Upper lobe of left lung (tissue), 6 donors: ENCODE measurements around the gene MMP14. TPM values are rescaled to one million over a fixed set of nuclear protein-coding genes. Genes with fewer than 3 reads are reported as not detected.

ENCODE experiments used
- ATAC-seq, 2 donors: fragments of 200-7000 bp; cut with Tn5 transposase; one replicate each; pipeline ENCODE4 v1.9.1; 2022; ENCODE audit warnings: mild to moderate bottlenecking in 2 of 2, moderate library complexity in 2 of 2; ENCODE audit not compliant: low FRiP score in 2 of 2
- DNase-seq, 2 donors: peaks; one replicate each; pipeline ENCODE4 v3.0.0-alpha.2; 2019 to 2020
- H3K27ac ChIP-seq, 4 donors: fragments of 200-600 bp; sonication (generic); one replicate each; pipeline ENCODE4 v1.5.1; 2016 to 2019
- H3K27me3 ChIP-seq, 4 donors: fragments of 200-600 bp; sonication (generic); one replicate each; pipeline ENCODE4 v1.5.1; 2017 to 2019
- H3K36me3 ChIP-seq, 4 donors: fragments of 200-600 bp; sonication (generic); one replicate each; pipeline ENCODE4 v1.5.1; 2016 to 2019
- H3K4me1 ChIP-seq, 4 donors: fragments of 200-600 bp; sonication (generic); one replicate each; pipeline ENCODE4 v1.5.1; 2018 to 2019
- H3K4me3 ChIP-seq, 4 donors: fragments of 200-600 bp; sonication (generic); one replicate each; pipeline ENCODE4 v1.5.1; 2017 to 2019; ENCODE audit warnings: mild to moderate bottlenecking in 2 of 4, moderate library complexity in 1 of 4
- H3K9me3 ChIP-seq, 4 donors: fragments of 200-600 bp; sonication (generic); one replicate each; pipeline ENCODE4 v1.5.1; 2018 to 2019
- CTCF ChIP-seq, 6 experiments: fragments of 450-650 bp in 4 of 6; fragments of 200-600 bp in 2 of 6; sonication (generic) in 2 of 6; IDR thresholded peaks; one replicate each; pipeline ENCODE4 v1.5.1; 2016 to 2019; ENCODE audit warnings: antibody characterized with exemption in 6 of 6
- EP300 ChIP-seq, 4 donors: sonication (generic); formaldehyde crosslinking; IDR thresholded peaks; one replicate each; pipeline ENCODE4 v1.5.1; 2017; ENCODE audit warnings: antibody characterized with exemption in 4 of 4, control low read depth in 2 of 4
- POLR2A ChIP-seq, 4 donors: fragments of 450-650 bp; IDR thresholded peaks; one replicate each; pipeline ENCODE4 v1.5.1; 2016 to 2017; ENCODE audit warnings: antibody characterized with exemption in 4 of 4, mild to moderate bottlenecking in 2 of 4
- POLR2AphosphoS5 ChIP-seq, 2 donors: sonication (generic); formaldehyde crosslinking; IDR thresholded peaks; one replicate each; pipeline ENCODE4 v1.5.1; 2017; ENCODE audit warnings: antibody characterized with exemption in 2 of 2
- WGBS, 2 donors: methylation state at CpG; one replicate each; pipeline ENCODE4 v1.1.5; 2017 to 2018; 5-methylcytosine and 5-hydroxymethylcytosine counted together
- total RNA-seq, 6 donors: library from RNA; depleted of rRNA in 4 of 6; stranded (reverse); fragments of >200 nt in 4 of 6; gene quantifications; one replicate each; pipeline versions ENCODE4 v1.1.0 to v1.2.1, GENCODE V29; 2016 to 2021
- donor health status: DM: no; HTN: no; CAD: no; lungs with moderate emphysema.
- donor health status: DM: no; HTN: yes; CAD: no; lungs with severe emphysema.

MMP14 gene
- total RNA-seq, 6 donors from 2014 or later, result 53.4 to 157 (median 104) TPM

- peaks cover 36 to 54% (median 45%) of the 10 kb centered on the region in 4 donors for H3K36me3 ChIP-seq
- DNase-seq (peak in 1 of 2 donors; percentile 63), ATAC-seq (no peak)
- H3K27ac ChIP-seq, result peak overlapping the region; percentile 72 to 82 (median 78)
- H3K4me1 ChIP-seq, result peaks cover 21 to 44% (median 37%) of the 10 kb centered on the region in 4 donors
- no peak overlapping the region for H3K4me3 ChIP-seq
- WGBS, 2 donors, result 69 to 86% methylated on average over 6 to 10 of the region's 11 CpGs
- no peaks in the 10 kb centered on the region for H3K27me3 ChIP-seq
- TF ChIP-seq POLR2AphosphoS5 (IDR thresholded peaks at IDR 0.05), result no peak
- no peak for TF ChIP-seq CTCF (IDR thresholded peaks at IDR 0.05)
- no peak for TF ChIP-seq EP300 (IDR thresholded peaks at IDR 0.05)
- no peak for TF ChIP-seq POLR2A (IDR thresholded peaks at IDR 0.05)
- no peaks in the 10 kb centered on the region for H3K9me3 ChIP-seq
These were observed 10.5 kb downstream of the MMP14 start for GRCh38 chr14:22846811-22847307.

- Histone ChIP-seq H3K4me1 (peaks cover 21 to 47% (median 40%) of the 10 kb centered on the region in 4 donors), H3K4me3 (peak overlapping the region in 1 of 4 donors; percentile 7), H3K36me3 (peaks cover 31 to 44% (median 35%) of the 10 kb centered on the region in 4 donors), H3K9me3 (no peaks in the 10 kb centered on the region), H3K27ac (peak overlapping the region; percentile 72 to 82 (median 78)), H3K27me3 (no peaks in the 10 kb centered on the region)
- WGBS, 2 donors, result 35 to 55% methylated on average over 10 to 14 of the region's 14 CpGs
- DNase-seq (no peak), ATAC-seq (no peak)
- no peak for TF ChIP-seq POLR2AphosphoS5 (IDR thresholded peaks at IDR 0.05)
- no peak for TF ChIP-seq CTCF (IDR thresholded peaks at IDR 0.05)
- TF ChIP-seq EP300 (IDR thresholded peaks at IDR 0.05), result no peak
- TF ChIP-seq POLR2A (IDR thresholded peaks at IDR 0.05), result peak in 1 of 4 donors; percentile 6
These were observed 11.4 kb downstream of the MMP14 start for GRCh38 chr14:22847661-22848341.

DNA sequence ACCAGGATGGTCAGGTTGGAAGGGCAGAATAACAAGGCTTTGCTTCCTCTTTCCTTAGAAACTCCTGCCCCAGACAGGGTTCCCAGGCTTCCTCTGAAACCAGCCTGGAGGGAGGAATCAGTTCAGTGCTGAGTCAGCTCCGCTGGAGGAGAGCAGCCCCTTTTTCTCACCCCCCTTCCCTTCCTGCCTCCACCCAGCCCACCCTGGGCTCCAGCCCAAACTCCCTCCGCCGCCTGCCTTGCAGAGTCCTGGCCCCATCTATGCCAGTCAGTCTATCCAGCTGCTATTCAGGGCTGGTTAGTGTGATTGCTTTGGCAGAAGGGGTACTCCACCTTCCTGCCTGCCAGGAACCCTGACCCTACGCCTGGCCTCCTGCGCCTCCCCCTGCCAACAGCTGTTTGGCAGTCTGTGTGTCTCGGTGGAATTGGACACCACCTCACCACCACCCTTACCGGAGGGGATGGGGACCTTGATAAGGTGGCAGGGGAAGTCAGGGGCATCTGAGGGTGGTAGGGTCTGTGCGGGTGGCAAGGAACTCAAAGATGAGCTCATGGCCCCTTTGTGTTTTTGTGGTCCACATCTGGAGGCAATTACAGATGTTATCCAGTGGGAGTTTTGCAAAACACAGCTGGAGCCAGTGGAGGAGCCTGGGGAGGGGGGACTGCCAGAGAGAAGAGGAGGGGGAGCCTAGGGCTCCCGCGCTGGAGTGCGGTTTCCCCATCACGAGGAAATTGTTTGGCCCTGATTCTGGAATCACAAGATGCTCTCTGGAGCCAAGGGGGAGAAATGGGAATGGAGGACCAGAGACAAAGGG is 12.2 kb downstream of the MMP14 start:
- ATAC-seq (peak; percentile 15 to 60), DNase-seq (peak in 1 of 2 donors; percentile 78)
- no peaks in the 10 kb centered on the region for H3K27me3 ChIP-seq
- peaks cover 25 to 54% (median 45%) of the 10 kb centered on the region in 4 donors for H3K4me1 ChIP-seq
- peaks cover 23 to 37% (median 28%) of the 10 kb centered on the region in 4 donors for H3K36me3 ChIP-seq
- H3K9me3 ChIP-seq, result no peaks in the 10 kb centered on the region
- WGBS, 2 donors, result 16 to 30% methylated on average over 10 to 12 of the region's 12 CpGs
- peak overlapping the region; percentile 72 to 82 (median 78) for H3K27ac ChIP-seq
- H3K4me3 ChIP-seq, result peak overlapping the region in 1 of 4 donors; percentile 7
- TF ChIP-seq EP300 (IDR thresholded peaks at IDR 0.05), result no peak
- TF ChIP-seq POLR2AphosphoS5 (IDR thresholded peaks at IDR 0.05), result no peak
- no peak for TF ChIP-seq CTCF (IDR thresholded peaks at IDR 0.05)
- no peak for TF ChIP-seq POLR2A (IDR thresholded peaks at IDR 0.05)

DNA sequence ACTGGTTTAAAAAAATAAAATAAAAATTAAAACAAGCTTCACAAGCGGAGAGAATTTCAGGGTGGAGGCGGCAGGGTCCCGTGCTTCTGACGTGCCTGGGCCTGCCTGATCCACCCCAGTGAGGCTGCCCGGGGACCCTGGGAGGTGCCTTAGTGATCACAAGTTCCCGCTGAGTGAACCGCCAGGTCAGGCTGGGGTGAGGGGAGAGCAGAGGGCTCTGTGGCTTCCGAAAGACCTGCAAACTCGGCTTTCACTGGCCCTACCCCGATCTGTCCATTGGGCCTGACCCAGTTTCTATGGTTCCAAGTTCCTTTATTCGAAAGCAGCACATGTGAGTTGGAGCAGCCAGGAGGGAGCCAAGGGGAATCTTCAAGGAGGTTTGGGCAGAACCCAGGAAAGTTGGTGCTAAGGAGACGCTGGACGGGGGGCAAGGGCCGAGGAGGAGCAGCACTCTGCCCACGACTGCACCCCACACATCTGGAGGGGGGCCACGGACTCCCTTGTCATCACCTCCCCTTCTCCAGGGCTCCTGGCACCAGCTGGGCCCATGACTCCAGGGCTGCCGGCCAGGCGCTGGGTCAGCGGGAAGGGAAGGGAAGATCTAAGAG is 12.9 kb downstream of the MMP14 start:
- Histone ChIP-seq H3K9me3 (no peaks in the 10 kb centered on the region), H3K4me3 (no peak overlapping the region), H3K4me1 (peaks cover 25 to 54% (median 45%) of the 10 kb centered on the region in 4 donors), H3K36me3 (peaks cover 17 to 29% (median 20%) of the 10 kb centered on the region in 4 donors), H3K27ac (peak overlapping the region; percentile 72 to 82 (median 76)), H3K27me3 (no peaks in the 10 kb centered on the region)
- peak in 1 of 2 donors; percentile 36 for ATAC-seq
- 57 to 82% methylated on average over 16 to 19 of the region's 19 CpGs for WGBS, 2 donors
- DNase-seq, result peak in 1 of 2 donors; percentile 89
- TF ChIP-seq POLR2AphosphoS5 (IDR thresholded peaks at IDR 0.05) (peak in 1 of 2 donors; percentile 20), CTCF (IDR thresholded peaks at IDR 0.05) (no peak)
